ENCODE measurements around the gene PSMD11.

- TF ChIP-seq, protein P1, sequence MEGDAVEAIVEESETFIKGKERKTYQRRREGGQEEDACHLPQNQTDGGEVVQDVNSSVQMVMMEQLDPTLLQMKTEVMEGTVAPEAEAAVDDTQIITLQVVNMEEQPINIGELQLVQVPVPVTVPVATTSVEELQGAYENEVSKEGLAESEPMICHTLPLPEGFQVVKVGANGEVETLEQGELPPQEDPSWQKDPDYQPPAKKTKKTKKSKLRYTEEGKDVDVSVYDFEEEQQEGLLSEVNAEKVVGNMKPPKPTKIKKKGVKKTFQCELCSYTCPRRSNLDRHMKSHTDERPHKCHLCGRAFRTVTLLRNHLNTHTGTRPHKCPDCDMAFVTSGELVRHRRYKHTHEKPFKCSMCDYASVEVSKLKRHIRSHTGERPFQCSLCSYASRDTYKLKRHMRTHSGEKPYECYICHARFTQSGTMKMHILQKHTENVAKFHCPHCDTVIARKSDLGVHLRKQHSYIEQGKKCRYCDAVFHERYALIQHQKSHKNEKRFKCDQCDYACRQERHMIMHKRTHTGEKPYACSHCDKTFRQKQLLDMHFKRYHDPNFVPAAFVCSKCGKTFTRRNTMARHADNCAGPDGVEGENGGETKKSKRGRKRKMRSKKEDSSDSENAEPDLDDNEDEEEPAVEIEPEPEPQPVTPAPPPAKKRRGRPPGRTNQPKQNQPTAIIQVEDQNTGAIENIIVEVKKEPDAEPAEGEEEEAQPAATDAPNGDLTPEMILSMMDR (IDR thresholded peaks at IDR 0.05 in 8 of 11, conservative IDR thresholded peaks at IDR 0.05 in 3 of 11), result no peak
- TF ChIP-seq POLR2A (IDR thresholded peaks at IDR 0.05), result no peak
Measured at GRCh38 chr17:32488604-32489180, 44.4 kb downstream of the PSMD11 start.

All from spleen (tissue), 7 donors.